Activated CD8-positive, alpha-beta memory T cell treated with anti-CD3 and anti-CD28 coated beads, Interleukin-2, amount 50 U/mL, for 1 hour (primary cell): ENCODE data around the gene FBXO7.
"Not testable (repeated sequence)": the region's sequence is repeated elsewhere in the genome, so short reads cannot be mapped to it uniquely, and the experiment has no call there.

Source experiments
- DNase-seq: peaks from one replicate; pipeline ENCODE4 v3.0.0-alpha.2; 2020; ENCODE audit errors: extremely low read depth

Gene FBXO7

GRCh38 chr22:32474635-32475467 lies at the start of gene FBXO7:
Gene FBXO7 (plus strand): TSS chr22:32474811. CDS start chr22:32475003, 192 bp downstream.
- peak; percentile 52 for DNase-seq

- DNase-seq: no peak
Measured at GRCh38 chr22:32426881-32427280, 47.7 kb upstream of the FBXO7 start.

GRCh38 chr22:32430352-32430751 lies 44.3 kb upstream of the FBXO7 start:
- no peak for DNase-seq

- DNase-seq: no peak
Measured at GRCh38 chr22:32444068-32444467, 30.5 kb upstream of the FBXO7 start.

- no peak for DNase-seq
Measured at GRCh38 chr22:32446321-32446720, 28.3 kb upstream of the FBXO7 start.

GRCh38 chr22:32448980-32449379 lies 25.6 kb upstream of the FBXO7 start:
- DNase-seq: no peak

GRCh38 chr22:32457031-32457430 lies 17.6 kb upstream of the FBXO7 start:
- no peak for DNase-seq

GRCh38 chr22:32462452-32462851 lies 12.2 kb upstream of the FBXO7 start:
- DNase-seq: no peak

GRCh38 chr22:32465661-32466060 lies 8.9 kb upstream of the FBXO7 start:
- no peak for DNase-seq

GRCh38 chr22:32466496-32466895 lies 8.1 kb upstream of the FBXO7 start:
- DNase-seq: no peak

GRCh38 chr22:32469799-32470212 lies 4.8 kb upstream of the FBXO7 start:
- no peak for DNase-seq

GRCh38 chr22:32473388-32473952 lies 1.1 kb upstream of the FBXO7 start:
- DNase-seq: no peak

GRCh38 chr22:32475468-32476010 lies 928 bp downstream of the FBXO7 start:
- DNase-seq: no peak

- no peak for DNase-seq
Measured at GRCh38 chr22:32476281-32477195, 1.9 kb downstream of the FBXO7 start.

GRCh38 chr22:32477596-32477995 lies 3.0 kb downstream of the FBXO7 start:
- no peak for DNase-seq

- DNase-seq: not testable (repeated sequence)
Measured at GRCh38 chr22:32478552-32478951, 3.9 kb downstream of the FBXO7 start.

GRCh38 chr22:32478994-32479393 lies 4.4 kb downstream of the FBXO7 start:
- no peak for DNase-seq

- no peak for DNase-seq
Measured at GRCh38 chr22:32480238-32480637, 5.6 kb downstream of the FBXO7 start.

GRCh38 chr22:32482708-32483107 lies 8.1 kb downstream of the FBXO7 start:
- no peak for DNase-seq

- no peak for DNase-seq
Measured at GRCh38 chr22:32486656-32487390, 12.2 kb downstream of the FBXO7 start.

- no peak for DNase-seq
Measured at GRCh38 chr22:32487461-32487860, 12.8 kb downstream of the FBXO7 start.
